ENCODE measurements around the gene UBASH3B.

GRCh38 chr11:122685041-122685440 is 29.5 kb downstream of the UBASH3B start:
- no peak for TF ChIP-seq GATA3 (IDR thresholded peaks at IDR 0.05; ENCODE audit: low read depth, low read length)
- TF ChIP-seq GATA2 (IDR thresholded peaks at IDR 0.05; ENCODE audit: low read depth, low read length), result no peak
